Mesenteric fat pad (tissue), 1 donor: ENCODE measurements around the gene MARVELD2. TPM values are rescaled to one million over a fixed set of nuclear protein-coding genes. Genes with fewer than 3 reads are reported as not detected.
"Not testable (repeated sequence)": the region's sequence is repeated elsewhere in the genome, so short reads cannot be mapped to it uniquely, and the experiment has no call there.

Experiments
- DNase-seq: peaks from one replicate; pipeline ENCODE4 v3.0.0-alpha.2; 2020; ENCODE audit warnings: low spot score
- long read RNA-seq: library from polyadenylated mRNA; unstranded; transcript quantifications from one replicate; pipeline ENCODE4 v2.0.0, GENCODE V29; 2020
- total RNA-seq: library from RNA; stranded (reverse); fragmentation: NEBNext Ultra II Directional; extraction: Animal tissue kit (Norgen Biotek cat#: 25700); gene quantifications from one replicate; pipeline ENCODE4 v1.2.1, GENCODE V29; 2021
- donor health status: DM: yes; HTN: yes; CAD: no.

The MARVELD2 gene
- total RNA-seq, result 0.58 TPM
- long read RNA-seq, partial matches to known transcripts, result 0 of 1 reads
- long read RNA-seq, other reads (novel, unspliced or antisense), result 1 of 1 reads

- peak; percentile 93 for DNase-seq
Measured at GRCh38 chr5:69414885-69415583, at the start of gene MARVELD2. Gene MARVELD2 (plus strand): TSS chr5:69415116. CDS start chr5:69419386, 4,270 bp downstream.

- DNase-seq, result no peak
Measured at GRCh38 chr5:69367697-69368279, 47.1 kb upstream of the MARVELD2 start.

- DNase-seq, result no peak
Measured at GRCh38 chr5:69368458-69369339, 46.2 kb upstream of the MARVELD2 start.

GRCh38 chr5:69369340-69370121 lies 45.4 kb upstream of the MARVELD2 start, which contains the start of the genes AK6, RAD17 and TAF9:
Gene AK6 (minus strand): TSS chr5:69369520. CDS start chr5:69369490, 30 bp downstream.
Gene RAD17 (plus strand): TSS chr5:69369818. CDS start chr5:69372209, 2,391 bp downstream.
Gene TAF9 (minus strand): TSS chr5:69369520. CDS start chr5:69365737, 3,783 bp downstream.
- peak; percentile 97 for DNase-seq

GRCh38 chr5:69370335-69370734 lies 44.6 kb upstream of the MARVELD2 start:
- DNase-seq, result not testable (repeated sequence)

GRCh38 chr5:69372394-69372793 lies 42.5 kb upstream of the MARVELD2 start:
- DNase-seq, result no peak

- DNase-seq, result no peak
Measured at GRCh38 chr5:69374911-69375446, 39.9 kb upstream of the MARVELD2 start.

- DNase-seq, result no peak
Measured at GRCh38 chr5:69378376-69378775, 36.5 kb upstream of the MARVELD2 start.

GRCh38 chr5:69404659-69405330 lies 10.1 kb upstream of the MARVELD2 start:
- DNase-seq, result no peak

- DNase-seq, result no peak
Measured at GRCh38 chr5:69415584-69415958, 655 bp downstream of the MARVELD2 start.

- DNase-seq, result no peak
Measured at GRCh38 chr5:69416180-69416579, 1.3 kb downstream of the MARVELD2 start.

GRCh38 chr5:69416699-69417098 lies 1.8 kb downstream of the MARVELD2 start:
- DNase-seq, result no peak

- no peak for DNase-seq
Measured at GRCh38 chr5:69418554-69418953, 3.6 kb downstream of the MARVELD2 start.

- no peak for DNase-seq
Measured at GRCh38 chr5:69431424-69432303, 16.7 kb downstream of the MARVELD2 start.

GRCh38 chr5:69432412-69433206 lies 17.7 kb downstream of the MARVELD2 start:
- no peak for DNase-seq

- not testable (repeated sequence) for DNase-seq
Measured at GRCh38 chr5:69435276-69435884, 20.5 kb downstream of the MARVELD2 start.

- no peak for DNase-seq
Measured at GRCh38 chr5:69444127-69444754, 29.3 kb downstream of the MARVELD2 start.
